Fibroblast of gingiva (primary cell): Measurements from ENCODE around the gene LMAN1L.

ENCODE experiments used
- DNase-seq: peaks from one replicate; pipeline ENCODE4 v3.0.0-alpha.2; 2011; ENCODE audit warnings: low read depth

Gene LMAN1L

GRCh38 chr15:74794248-74794969, 18.2 kb upstream of the LMAN1L start:
- no peak for DNase-seq

- no peak for DNase-seq
These were observed 17.7 kb upstream of the LMAN1L start for GRCh38 chr15:74794970-74795349.

GRCh38 chr15:74795966-74796625, 16.5 kb upstream of the LMAN1L start:
- no peak for DNase-seq

- no peak for DNase-seq
These were observed 14.0 kb upstream of the LMAN1L start for GRCh38 chr15:74798388-74799254.

GRCh38 chr15:74799255-74799855, 13.3 kb upstream of the LMAN1L start:
- no peak for DNase-seq

GRCh38 chr15:74799856-74800558, 12.6 kb upstream of the LMAN1L start:
- peak; percentile 60 for DNase-seq

GRCh38 chr15:74800559-74801094, 12.0 kb upstream of the LMAN1L start:
- no peak for DNase-seq

- no peak for DNase-seq
These were observed 11.2 kb upstream of the LMAN1L start for GRCh38 chr15:74801311-74801997.

- no peak for DNase-seq
These were observed 10.3 kb upstream of the LMAN1L start for GRCh38 chr15:74802290-74802689.

GRCh38 chr15:74802862-74803447, 9.7 kb upstream of the LMAN1L start:
- no peak for DNase-seq

GRCh38 chr15:74804935-74805334, 7.7 kb upstream of the LMAN1L start:
- DNase-seq, result no peak

- DNase-seq, result no peak
These were observed 5.4 kb upstream of the LMAN1L start for GRCh38 chr15:74807282-74807681.

GRCh38 chr15:74808078-74808839, 4.4 kb upstream of the LMAN1L start:
- no peak for DNase-seq

GRCh38 chr15:74808840-74809229, 3.8 kb upstream of the LMAN1L start:
- DNase-seq, result no peak

- no peak for DNase-seq
These were observed 3.4 kb upstream of the LMAN1L start for GRCh38 chr15:74809242-74809641.

- DNase-seq, result no peak
These were observed 2.7 kb upstream of the LMAN1L start for GRCh38 chr15:74809956-74810355.

GRCh38 chr15:74815121-74815934, 2.7 kb downstream of the LMAN1L start:
- no peak for DNase-seq

- DNase-seq, result no peak
These were observed 3.3 kb downstream of the LMAN1L start for GRCh38 chr15:74815961-74816360.
